NAMALWA (cell line): ENCODE measurements around the gene DUSP5.
A peak's percentile ranks its signal among the peaks of the same experiment; 100 is the strongest.
"Not testable (repeated sequence)": the region's sequence is repeated elsewhere in the genome, so short reads cannot be mapped to it uniquely, and the experiment has no call there.

Experiments
- DNase-seq: peaks from one replicate; pipeline ENCODE4 v3.0.0-alpha.2; 2015; ENCODE audit warnings: low spot score

The DUSP5 gene

GRCh38 chr10:110497438-110498086 is at the start of gene DUSP5:
Gene DUSP5 (plus strand): TSS chr10:110497907. CDS start chr10:110498122, 215 bp downstream.
- DNase-seq: peak; percentile 97

DNA sequence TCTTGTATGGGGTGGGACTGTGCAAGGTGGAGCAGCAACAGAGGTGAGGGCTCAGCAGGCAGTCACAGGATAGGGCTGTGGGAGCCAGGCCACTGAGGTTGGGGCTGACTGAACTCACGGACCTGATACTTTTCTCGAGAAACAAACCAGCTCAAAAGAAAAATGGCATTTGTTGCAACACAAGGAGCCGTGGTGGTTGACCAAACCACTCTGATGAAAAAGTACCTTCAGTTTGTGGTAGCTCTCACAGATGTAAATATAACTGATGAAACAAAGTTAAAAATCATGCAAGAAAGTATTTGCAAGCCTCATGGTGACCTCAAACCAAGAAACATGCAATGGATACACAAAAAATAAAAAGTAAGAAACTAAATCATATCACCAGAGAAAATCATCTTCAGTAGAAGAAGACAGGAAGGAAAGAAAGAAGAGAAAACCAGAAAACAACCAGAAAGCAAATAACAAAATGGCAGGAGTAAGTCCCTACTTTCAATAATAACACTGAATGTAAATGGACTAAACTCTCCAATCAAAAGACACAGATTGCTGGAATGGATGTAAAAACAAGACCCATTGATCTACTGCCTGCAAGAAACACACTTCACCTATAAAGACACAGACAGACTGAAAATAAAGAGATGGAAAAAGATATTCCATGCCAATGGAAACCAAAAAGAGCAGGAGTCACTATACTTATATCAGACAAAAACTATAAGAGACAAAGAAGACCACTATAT is 48.9 kb upstream of the DUSP5 start:
- DNase-seq: no peak

DNA sequence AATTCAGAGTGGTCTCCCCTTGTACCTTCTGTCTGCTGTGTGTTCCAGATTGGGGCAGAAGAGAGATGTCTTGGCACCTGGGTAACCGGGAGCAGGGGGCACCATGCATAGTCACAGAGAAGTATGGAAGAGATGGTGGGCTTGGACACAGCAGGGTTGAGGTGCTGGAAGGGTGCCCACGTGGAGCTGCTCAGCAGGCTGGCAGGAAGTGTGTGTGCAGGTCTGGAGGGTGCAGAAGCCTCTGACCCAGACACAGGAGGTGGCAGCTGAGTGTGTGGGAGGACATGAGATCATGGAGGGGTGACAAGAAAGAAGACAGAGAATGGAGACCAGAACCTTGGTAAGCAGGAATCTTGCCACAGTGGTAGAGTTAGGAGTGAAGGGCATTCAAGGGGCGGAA is 42.3 kb upstream of the DUSP5 start:
- no peak for DNase-seq

GRCh38 chr10:110456046-110456445 is 41.7 kb upstream of the DUSP5 start:
- no peak for DNase-seq

DNA sequence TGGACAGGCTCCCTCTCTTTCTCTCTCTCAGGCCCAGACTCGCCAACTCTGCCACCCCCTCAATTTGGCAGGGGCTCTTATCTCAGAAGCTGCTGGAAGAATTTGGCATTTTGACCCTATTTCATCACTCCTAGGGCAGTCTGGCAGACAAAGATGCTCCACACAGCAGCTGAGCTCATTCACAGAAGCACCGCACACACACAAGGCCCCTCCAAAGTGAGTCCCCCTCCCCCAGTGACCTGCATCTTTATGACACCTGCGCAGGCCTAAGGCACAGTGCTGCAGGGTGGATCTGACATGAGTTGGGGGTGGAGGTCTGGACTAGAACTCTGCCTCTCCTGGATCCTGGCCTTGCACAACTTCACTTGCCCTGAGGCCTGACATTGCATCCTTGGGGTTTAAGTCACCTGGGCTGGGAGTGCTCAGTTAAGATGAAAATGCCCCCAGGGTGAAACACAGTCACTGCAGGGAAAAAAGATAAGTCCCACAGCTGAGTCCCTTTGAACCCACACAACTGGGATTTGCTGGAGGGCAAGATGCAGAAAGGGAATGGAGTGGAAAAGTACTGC is 41.1 kb upstream of the DUSP5 start:
- no peak for DNase-seq

DNA sequence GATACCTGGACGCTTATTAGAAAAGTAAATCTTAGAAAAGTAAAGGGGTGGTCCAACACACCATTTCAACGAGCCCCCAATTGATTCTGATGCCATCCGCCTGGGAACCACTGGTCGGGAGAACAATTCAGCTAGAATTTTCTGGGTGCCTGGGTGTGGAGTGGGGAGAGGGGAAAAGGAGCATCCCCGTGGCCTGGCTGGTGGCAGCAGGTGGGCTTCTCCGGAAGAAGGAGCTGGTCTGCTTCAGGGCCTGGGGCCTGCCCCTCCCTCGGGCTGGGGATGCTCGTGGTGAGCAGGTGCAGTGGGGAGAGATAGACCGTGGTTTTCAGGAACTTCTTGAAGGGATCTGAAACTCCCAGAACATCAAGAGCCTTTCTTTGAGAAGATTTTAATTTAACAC is 39.9 kb upstream of the DUSP5 start:
- peak; percentile 49 for DNase-seq

GRCh38 chr10:110458266-110458920 is 39.3 kb upstream of the DUSP5 start:
- DNase-seq: peak; percentile 41

DNA sequence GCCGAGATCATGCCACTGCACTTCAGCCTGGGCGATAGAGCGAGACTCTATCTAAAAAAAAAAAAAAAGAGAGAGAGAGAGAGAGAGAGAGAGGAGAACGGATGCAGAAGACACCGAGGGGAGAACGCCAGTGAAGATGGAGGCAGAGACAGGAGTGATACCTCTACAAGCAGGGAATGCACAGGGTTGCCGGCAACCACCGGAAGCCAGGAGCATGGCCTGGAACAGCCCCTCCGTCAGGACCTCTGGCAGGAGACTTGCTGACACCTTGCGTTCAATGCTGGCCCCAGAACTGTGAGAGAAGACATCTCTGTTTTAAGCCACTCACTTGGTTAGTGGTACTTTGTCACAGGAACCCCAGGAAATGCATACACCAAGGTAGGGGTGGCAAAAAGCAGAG is 38.1 kb upstream of the DUSP5 start:
- no peak for DNase-seq

DNA sequence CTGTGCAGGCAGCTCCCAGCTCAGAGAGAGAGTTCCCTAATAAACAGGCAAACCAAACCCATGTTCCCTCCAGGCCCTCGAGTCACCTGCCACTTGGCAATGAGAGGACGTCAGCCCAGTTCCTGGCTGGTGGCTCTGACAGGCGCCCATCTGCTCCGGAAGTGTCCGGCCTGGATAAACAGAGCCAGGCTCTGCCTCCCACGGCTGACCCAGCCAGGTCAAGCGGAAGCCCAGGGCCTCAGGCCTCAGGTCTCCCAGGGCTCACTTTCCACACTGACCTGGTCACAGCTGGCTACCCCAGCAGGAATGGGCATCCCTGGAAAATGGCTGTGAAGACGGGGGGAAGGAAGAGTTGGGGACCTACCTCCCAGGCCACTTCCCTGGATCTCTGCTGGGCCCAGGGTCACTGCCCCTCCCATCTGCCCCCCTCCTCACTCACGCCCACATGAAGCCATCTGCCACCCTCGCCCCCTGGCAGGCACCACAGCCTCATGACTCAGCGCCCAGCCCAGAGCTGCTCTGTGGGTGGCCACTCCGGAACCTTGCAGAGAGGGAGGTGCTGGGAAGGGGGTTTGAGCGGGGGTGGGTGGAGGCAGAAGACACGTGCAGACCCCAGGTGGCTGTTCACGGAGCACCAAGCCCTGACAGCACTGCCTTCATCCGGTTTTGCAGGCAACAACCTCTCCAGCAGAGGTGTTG is 37.4 kb upstream of the DUSP5 start:
- peak; percentile 74 for DNase-seq

DNA sequence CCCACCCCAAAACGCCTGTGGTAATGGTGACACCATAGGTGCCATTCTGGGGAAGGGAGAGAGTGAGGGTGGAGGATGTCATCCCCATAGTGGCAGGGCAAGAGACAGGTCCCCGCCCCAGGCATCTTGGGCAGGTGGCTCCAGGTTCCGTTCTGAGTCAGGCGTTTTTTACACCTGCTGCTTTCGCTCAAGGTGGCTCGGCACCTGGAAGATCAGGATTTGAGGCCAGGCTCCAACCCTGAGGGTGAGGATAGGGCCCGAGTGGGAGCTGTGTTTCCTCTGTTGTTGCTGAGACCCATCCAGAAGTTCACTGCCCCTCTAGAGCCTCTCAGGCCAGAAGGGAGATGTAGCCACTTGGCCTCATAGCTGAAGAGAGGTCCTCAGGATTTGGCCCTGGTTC is 36.6 kb upstream of the DUSP5 start:
- DNase-seq: peak; percentile 40

DNA sequence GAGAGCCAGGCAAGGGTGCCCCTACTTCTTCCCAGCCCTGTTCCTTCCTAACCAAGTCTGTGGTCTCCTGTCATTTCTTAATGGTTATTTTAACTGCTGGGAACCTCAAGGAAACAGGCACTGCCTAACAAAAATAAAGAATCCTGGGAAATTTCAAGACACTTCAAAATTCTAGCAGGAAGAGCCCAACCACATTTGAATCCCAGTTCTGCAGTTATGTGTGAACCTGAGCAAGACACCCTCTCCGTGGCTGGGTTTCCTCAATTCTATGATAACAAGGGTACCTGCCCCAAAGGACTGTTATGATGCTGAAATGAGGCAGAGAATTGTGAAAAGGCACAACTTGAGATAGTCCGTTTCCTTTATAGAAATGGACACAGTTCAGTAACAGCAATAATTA is 36.2 kb upstream of the DUSP5 start:
- DNase-seq: no peak

DNA sequence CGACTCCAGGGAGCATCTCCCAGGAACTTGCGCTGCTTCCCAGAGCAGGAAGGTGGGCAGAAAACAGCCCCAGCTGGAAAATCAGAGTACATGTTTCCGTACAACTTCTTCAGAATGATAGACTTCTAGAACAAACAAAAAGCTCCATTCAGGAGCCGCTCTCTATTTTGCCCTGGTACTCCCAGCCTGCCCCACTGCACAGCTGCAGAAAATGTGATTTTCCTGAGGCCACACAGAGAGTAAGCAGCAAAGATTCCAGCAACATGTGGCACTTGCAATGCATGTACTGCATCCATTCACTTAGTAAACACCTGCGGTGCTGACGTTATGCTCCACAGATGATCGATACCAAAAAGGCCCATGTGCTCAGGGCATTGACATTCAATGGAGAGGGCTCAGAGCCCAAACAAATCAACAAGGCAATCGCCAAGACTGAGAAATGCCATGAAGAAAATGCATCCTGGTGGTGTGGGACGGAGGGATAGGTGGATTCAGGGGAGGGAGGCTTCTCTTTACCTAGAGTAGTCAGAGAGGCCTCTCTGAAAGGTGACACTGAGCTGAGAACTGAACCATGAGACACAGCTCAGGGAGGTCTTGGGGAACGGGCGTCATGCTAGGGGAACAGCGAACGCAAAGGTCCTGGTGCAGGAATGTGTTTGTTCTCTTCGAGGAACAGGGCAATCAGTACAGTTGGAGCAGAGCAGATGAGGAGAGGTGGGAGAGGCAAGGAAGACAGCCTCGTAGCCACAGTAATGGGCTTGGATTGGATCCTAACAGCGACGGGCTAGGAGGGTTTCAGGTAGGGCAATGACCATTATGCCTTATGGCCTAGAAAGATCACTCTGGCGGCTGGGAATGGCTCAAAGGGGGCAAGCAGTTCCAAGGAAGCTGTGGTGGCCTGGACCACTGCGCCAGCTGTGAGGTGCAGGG is 35.3 kb upstream of the DUSP5 start:
- peak; percentile 46 for DNase-seq

DNA sequence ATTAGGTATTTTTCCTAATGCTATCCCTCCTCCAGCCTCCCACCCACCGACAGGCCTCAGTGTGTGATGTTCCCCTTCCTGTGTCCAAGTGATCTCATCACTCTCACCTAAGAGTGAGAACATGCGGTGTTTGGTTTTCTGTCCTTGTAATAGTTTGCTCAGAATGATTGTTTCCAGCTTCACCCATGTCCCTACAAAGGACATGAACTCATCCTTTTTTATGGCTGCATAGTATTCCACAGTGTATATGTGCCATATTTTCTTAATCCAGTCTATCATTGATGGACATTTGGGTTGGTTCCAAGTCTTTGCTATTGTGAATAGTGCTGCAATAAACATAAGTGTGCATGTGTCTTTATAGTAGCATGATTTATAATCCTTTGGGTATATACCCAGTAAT is 29.4 kb upstream of the DUSP5 start:
- DNase-seq: not testable (repeated sequence)

- not testable (repeated sequence) for DNase-seq
These were observed 27.2 kb upstream of the DUSP5 start for GRCh38 chr10:110470541-110470940.

DNA sequence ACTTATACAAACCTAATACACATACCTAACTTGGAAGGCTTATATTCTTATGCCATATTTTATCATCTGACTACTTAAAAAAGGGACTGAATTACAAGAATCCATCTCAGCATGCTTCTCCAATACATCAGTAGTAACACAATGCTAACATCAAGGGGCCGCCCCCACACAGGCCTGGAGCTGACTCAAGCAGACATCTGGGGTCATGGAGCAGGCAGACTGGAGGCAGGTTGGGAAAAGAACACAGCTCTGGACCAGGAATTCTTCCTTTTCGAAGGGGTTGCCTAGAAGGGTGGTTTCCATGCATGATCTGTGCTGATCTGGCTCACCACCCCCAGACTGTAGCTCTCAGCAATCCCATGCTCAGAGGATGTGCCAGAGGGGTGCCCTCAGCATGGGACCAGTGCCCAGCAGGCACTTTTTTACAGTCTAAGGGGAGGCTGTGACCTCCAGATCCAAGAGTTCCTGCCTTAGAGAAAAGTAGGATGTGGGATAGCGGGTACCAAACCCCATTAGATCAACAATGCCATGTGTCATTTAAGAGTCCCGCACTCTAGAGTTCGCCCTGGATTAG is 26.1 kb upstream of the DUSP5 start:
- no peak for DNase-seq

DNA sequence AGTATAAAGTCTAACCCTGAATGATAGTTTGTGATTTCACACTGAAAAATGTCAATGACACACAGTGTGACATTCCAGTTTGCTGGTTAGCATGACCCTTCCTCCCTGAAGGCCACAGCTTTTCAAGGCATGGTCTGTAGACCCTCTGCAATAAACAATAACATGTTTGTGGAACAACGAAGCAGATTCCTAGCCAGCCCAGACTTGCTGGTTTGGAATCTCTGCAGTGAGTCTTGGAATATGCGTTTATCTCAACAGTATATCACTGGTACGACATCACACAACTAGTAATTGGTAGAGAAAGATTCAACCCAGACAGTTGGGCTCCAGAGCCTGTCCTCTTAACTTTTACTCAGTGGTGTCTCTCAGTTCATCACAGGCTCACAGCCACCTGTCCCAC is 23.7 kb upstream of the DUSP5 start:
- DNase-seq: no peak

GRCh38 chr10:110474826-110475225 is 22.9 kb upstream of the DUSP5 start:
- no peak for DNase-seq

DNA sequence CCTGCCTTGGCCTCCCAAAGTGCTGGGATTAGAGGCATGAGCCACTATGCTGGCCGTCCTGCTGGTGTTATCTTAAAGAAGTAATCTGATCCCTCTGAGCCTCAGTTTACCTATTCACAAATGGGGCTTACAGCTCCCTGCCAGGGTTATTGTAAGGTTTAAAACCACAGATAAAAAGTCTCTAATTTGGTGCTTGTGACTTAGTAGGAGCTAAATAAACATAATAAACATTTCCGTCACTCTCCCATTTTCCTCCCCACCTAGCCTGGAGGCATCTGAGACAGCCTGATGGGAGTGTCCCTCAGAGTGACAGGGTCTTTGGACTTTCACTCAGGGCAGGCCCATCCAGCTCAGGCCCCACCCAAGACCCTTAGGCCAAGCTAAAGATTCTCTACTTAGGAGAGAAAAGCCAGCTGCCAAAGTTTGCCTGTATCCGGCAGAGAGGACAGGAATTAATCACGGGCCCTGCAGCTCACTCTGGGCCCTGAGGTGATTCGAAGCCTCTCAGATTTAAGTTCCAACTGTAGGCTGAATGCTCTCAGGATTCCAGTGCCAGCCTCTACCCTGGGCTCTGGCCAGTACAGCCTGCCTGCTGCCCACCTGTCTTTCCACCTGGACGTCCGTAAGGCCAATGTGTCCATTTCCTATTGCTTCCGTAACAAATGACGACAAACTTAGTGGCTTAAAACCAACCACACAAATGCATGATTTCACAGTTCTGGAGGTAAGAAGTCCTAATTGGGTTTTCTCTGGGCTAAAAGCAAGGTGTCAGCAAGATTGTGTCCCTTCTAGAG is 21.8 kb upstream of the DUSP5 start:
- DNase-seq: no peak

- DNase-seq: no peak
These were observed 18.0 kb upstream of the DUSP5 start for GRCh38 chr10:110479710-110480109.

GRCh38 chr10:110480387-110480786 is 17.3 kb upstream of the DUSP5 start:
- peak; percentile 13 for DNase-seq
